Lower leg skin (tissue), 4 donors: ENCODE data around the gene REPS1. TPM values are rescaled to one million over a fixed set of nuclear protein-coding genes. Genes with fewer than 3 reads are reported as not detected.

Experiments used
- DNase-seq, 2 donors: peaks; one replicate each; pipeline ENCODE4 v3.0.0-alpha.2; 2019; ENCODE audit warnings: low spot score in 2 of 2
- H3K4me3 ChIP-seq: fragments of 200-600 bp; sonication (generic); 2 replicates; pipeline ENCODE4 v1.5.1; 2017; ENCODE audit warnings: mild to moderate bottlenecking, low read depth; ENCODE audit not compliant: poor library complexity, severe bottlenecking
- CTCF ChIP-seq, 3 donors: fragments of 450-650 bp; IDR thresholded peaks; one replicate each; pipeline ENCODE4 v1.5.1; 2016; ENCODE audit warnings: antibody characterized with exemption in 3 of 3, mild to moderate bottlenecking in 3 of 3, moderate library complexity in 2 of 3
- POLR2A ChIP-seq, 2 donors: fragments of 450-650 bp; IDR thresholded peaks; one replicate each; pipeline ENCODE4 v1.6.1; 2016 to 2017; ENCODE audit warnings: antibody characterized with exemption in 2 of 2, mild to moderate bottlenecking in 1 of 2, moderate library complexity in 1 of 2
- WGBS, 2 donors: methylation state at CpG; one replicate each; pipeline ENCODE4 v1.1.5; 2018; 5-methylcytosine and 5-hydroxymethylcytosine counted together
- intact Hi-C: fragments of 100-400 bp; cut with DNase I; formaldehyde crosslinking; loops from one replicate; pipeline ENCODE4 v1.15.0; 2023; ENCODE audit warnings: low total_unique reads
- total RNA-seq, 4 donors: library from RNA; depleted of rRNA; stranded (reverse); fragments of >200 nt; gene quantifications; one replicate each; pipeline ENCODE4 v1.1.0, GENCODE V29; 2016

Gene REPS1
- total RNA-seq, 4 donors from 2014 or later: 47.1 to 111 (median 67.6) TPM

- no peak for DNase-seq
- intact Hi-C loops: no loop called here
- H3K4me3 ChIP-seq: no peak overlapping the region
- WGBS, 2 donors: 94 to 95% methylated on average over 3 of the region's 3 CpGs
- TF ChIP-seq POLR2A (IDR thresholded peaks at IDR 0.05): no peak
- TF ChIP-seq CTCF (IDR thresholded peaks at IDR 0.05): no peak
Measured at GRCh38 chr6:138891255-138891986, 96.6 kb downstream of the REPS1 start.

DNA sequence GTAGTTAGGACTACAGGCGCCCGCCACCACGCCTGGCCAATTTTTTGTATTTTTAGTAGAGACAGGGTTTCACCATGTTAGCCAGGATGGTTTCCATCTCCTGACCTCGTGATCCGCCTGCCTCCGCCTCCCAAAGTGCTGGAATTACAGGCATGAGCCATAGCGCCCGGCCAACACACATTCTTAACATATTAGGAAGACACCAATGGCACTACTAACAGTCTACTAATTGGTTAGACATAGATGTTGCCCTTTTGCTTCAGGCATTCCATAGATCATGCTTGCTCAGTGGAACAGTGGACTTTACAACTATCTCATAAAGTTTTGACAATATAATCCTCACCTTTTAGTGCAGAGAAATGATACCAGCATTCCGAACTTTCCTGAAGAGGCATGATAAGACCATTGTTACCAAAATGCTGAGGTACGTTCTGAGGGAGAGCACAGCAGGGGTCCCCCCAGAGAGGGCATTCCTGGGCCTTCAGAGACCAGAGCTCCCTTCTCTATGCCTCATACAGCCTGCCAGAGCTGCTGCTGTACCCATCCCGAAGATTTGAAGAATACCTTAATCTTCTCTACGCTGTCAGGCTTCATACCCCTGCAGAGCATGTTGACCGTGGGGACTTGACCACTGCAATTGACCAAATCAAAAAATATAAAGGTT is 102.8 kb downstream of the REPS1 start:
- 87 to 95% methylated on average over 13 of the region's 13 CpGs for WGBS, 2 donors
- no peak for TF ChIP-seq POLR2A (IDR thresholded peaks at IDR 0.05)
- no peak for TF ChIP-seq CTCF (IDR thresholded peaks at IDR 0.05)
- no peak for DNase-seq

GRCh38 chr6:138882369-138883017 is 105.6 kb downstream of the REPS1 start:
- no peak overlapping the region for H3K4me3 ChIP-seq
- no peak for TF ChIP-seq POLR2A (IDR thresholded peaks at IDR 0.05)
- TF ChIP-seq CTCF (IDR thresholded peaks at IDR 0.05): no peak
- intact Hi-C loops: no loop called here
- 93 to 94% methylated on average over 7 of the region's 7 CpGs for WGBS, 2 donors
- no peak for DNase-seq

More for the DNA sequence above, 102.8 kb downstream of the REPS1 start:
- intact Hi-C loops: no loop called here
- no peak overlapping the region for H3K4me3 ChIP-seq

- TF ChIP-seq POLR2A (IDR thresholded peaks at IDR 0.05) (no peak), CTCF (IDR thresholded peaks at IDR 0.05) (no peak)
- 78 to 85% methylated on average over 8 of the region's 8 CpGs for WGBS, 2 donors
- no peak overlapping the region for H3K4me3 ChIP-seq
- intact Hi-C loops: no loop called here
- no peak for DNase-seq
Measured at GRCh38 chr6:138873191-138873590, 114.9 kb downstream of the REPS1 start.

- intact Hi-C loops: no loop called here
Measured at GRCh38 chr6:138869398-138869797, 118.7 kb downstream of the REPS1 start.

More at GRCh38 chr6:138869398-138869797, 118.7 kb downstream of the REPS1 start:
- TF ChIP-seq POLR2A (IDR thresholded peaks at IDR 0.05) (no peak), CTCF (IDR thresholded peaks at IDR 0.05) (no peak)
- WGBS, 2 donors: 50 to 65% methylated on average over 4 of the region's 4 CpGs
- DNase-seq: no peak
- no peak overlapping the region for H3K4me3 ChIP-seq
